Breast epithelium (tissue), 4 donors: ENCODE results near the gene HAGHL. TPM values are rescaled to one million over a fixed set of nuclear protein-coding genes. Genes with fewer than 3 reads are reported as not detected.
"Not testable (repeated sequence)": the region's sequence is repeated elsewhere in the genome, so short reads cannot be mapped to it uniquely, and the experiment has no call there.

ENCODE experiments used
- DNase-seq, 2 donors: peaks; one replicate each; pipeline ENCODE4 v3.0.0-alpha.2; 2019; ENCODE audit warnings: low spot score in 2 of 2
- H3K27ac ChIP-seq, 2 donors: fragments of 200-600 bp; sonication (generic) in 1 of 2; one replicate each; pipeline ENCODE4 v1.5.1; 2016 to 2019; ENCODE audit warnings: mild to moderate bottlenecking in 1 of 2
- H3K27me3 ChIP-seq, 2 donors: fragments of 200-600 bp; sonication (generic) in 1 of 2; one replicate each; pipeline versions ENCODE4 v1.5.1 to v1.6.0; 2017 to 2019; ENCODE audit warnings: control low read depth in 1 of 2, mild to moderate bottlenecking in 1 of 2
- H3K36me3 ChIP-seq: fragments of 200-600 bp; one replicate; pipeline ENCODE4 v1.5.1; 2019
- H3K4me1 ChIP-seq, 2 donors: fragments of 200-600 bp; sonication (generic); one replicate each; pipeline ENCODE4 v1.5.1; 2016 to 2019; ENCODE audit warnings: control low read depth in 1 of 2
- H3K4me3 ChIP-seq, 3 donors: fragments of 200-600 bp; sonication (generic); 1 replicate in 2 of 3; 2 replicates in 1 of 3; pipeline ENCODE4 v1.5.1; 2016 to 2019; ENCODE audit warnings: mild to moderate bottlenecking in 3 of 3, moderate library complexity in 2 of 3
- H3K9me3 ChIP-seq, 2 donors: fragments of 200-600 bp; sonication (generic) in 1 of 2; one replicate each; pipeline ENCODE4 v1.5.1; 2016 to 2019; ENCODE audit warnings: control low read depth in 1 of 2
- CTCF ChIP-seq, 3 donors: fragments of 450-650 bp; IDR thresholded peaks; one replicate each; pipeline ENCODE4 v1.5.1; 2016 to 2017; ENCODE audit warnings: antibody characterized with exemption in 3 of 3, mild to moderate bottlenecking in 3 of 3, moderate library complexity in 3 of 3
- POLR2A ChIP-seq: fragments of 450-650 bp; IDR thresholded peaks from one replicate; pipeline ENCODE4 v1.6.1; 2016; ENCODE audit warnings: antibody characterized with exemption, mild to moderate bottlenecking, moderate library complexity
- POLR2AphosphoS5 ChIP-seq, 3 donors: sonication (generic); formaldehyde crosslinking; IDR thresholded peaks; one replicate each; pipeline ENCODE4 v1.6.1; 2017; ENCODE audit warnings: antibody characterized with exemption in 3 of 3
- intact Hi-C: fragments of 100-400 bp; cut with DNase I; formaldehyde crosslinking; loops from one replicate; pipeline ENCODE4 v1.15.1; 2023; ENCODE audit warnings: low total_unique reads
- total RNA-seq, 3 donors: library from RNA; depleted of rRNA; stranded (reverse); fragments of >200 nt; gene quantifications; one replicate each; pipeline ENCODE4 v1.1.0, GENCODE V29; 2016

HAGHL gene
- total RNA-seq, 3 donors from 2014 or later: 4.3 to 7.5 (median 5.1) TPM

GRCh38 chr16:751152-752006 lies 24.5 kb downstream of the HAGHL start:
- H3K4me1 ChIP-seq: peaks cover 0 to 3% of the 10 kb centered on the region in 2 donors
- peak overlapping the region in 2 of 3 donors; percentile 5 to 27 for H3K4me3 ChIP-seq
- no peak for TF ChIP-seq POLR2AphosphoS5 (IDR thresholded peaks at IDR 0.05)
- no peak for TF ChIP-seq CTCF (IDR thresholded peaks at IDR 0.05)
- TF ChIP-seq POLR2A: no peak
- H3K36me3 ChIP-seq: no peaks in the 10 kb centered on the region
- no peaks in the 10 kb centered on the region for H3K9me3 ChIP-seq
- peak in 1 of 2 donors; percentile 80 for DNase-seq
- peak overlapping the region; percentile 65 to 79 for H3K27ac ChIP-seq
- H3K27me3 ChIP-seq: no peaks in the 10 kb centered on the region
- intact Hi-C loops: no loop called here

- intact Hi-C loops: no loop called here
- peak overlapping the region; percentile 50 to 65 for H3K27ac ChIP-seq
- no peaks in the 10 kb centered on the region for H3K27me3 ChIP-seq
- no peak for DNase-seq
- H3K4me3 ChIP-seq: peak overlapping the region in 2 of 3 donors; percentile 5 to 27
- TF ChIP-seq POLR2AphosphoS5 (IDR thresholded peaks at IDR 0.05): no peak
- TF ChIP-seq CTCF (IDR thresholded peaks at IDR 0.05): no peak
- TF ChIP-seq POLR2A: no peak
- H3K36me3 ChIP-seq: no peaks in the 10 kb centered on the region
- peaks cover 0 to 3% of the 10 kb centered on the region in 2 donors for H3K4me1 ChIP-seq
- no peaks in the 10 kb centered on the region for H3K9me3 ChIP-seq
Measured at GRCh38 chr16:752007-752312, 25.1 kb downstream of the HAGHL start.

GRCh38 chr16:754121-754607 lies 27.3 kb downstream of the HAGHL start:
- H3K36me3 ChIP-seq, DNase-seq, H3K9me3 ChIP-seq, intact Hi-C loops, H3K4me1 ChIP-seq, H3K27ac ChIP-seq, H3K27me3 ChIP-seq, H3K4me3 ChIP-seq: not testable (repeated sequence)

GRCh38 chr16:754656-755055 lies 27.8 kb downstream of the HAGHL start:
- Histone ChIP-seq H3K27me3 (no peaks in the 10 kb centered on the region), H3K4me3 (no peak overlapping the region), H3K4me1 (peaks cover 0 to 3% of the 10 kb centered on the region in 2 donors), H3K27ac (no peak overlapping the region), H3K9me3 (no peaks in the 10 kb centered on the region), H3K36me3 (no peaks in the 10 kb centered on the region)
- no peak for DNase-seq
- intact Hi-C loops: no loop called here
- TF ChIP-seq POLR2AphosphoS5 (IDR thresholded peaks at IDR 0.05): no peak
- TF ChIP-seq POLR2A: no peak
- TF ChIP-seq CTCF (IDR thresholded peaks at IDR 0.05): no peak

- Histone ChIP-seq H3K36me3 (no peaks in the 10 kb centered on the region), H3K4me3 (no peak overlapping the region), H3K9me3 (no peaks in the 10 kb centered on the region)
Measured at GRCh38 chr16:756428-756827, 29.5 kb downstream of the HAGHL start.

More at GRCh38 chr16:756428-756827, 29.5 kb downstream of the HAGHL start:
- DNase-seq: no peak
- intact Hi-C loops: no loop called here
- Histone ChIP-seq H3K4me1 (no peaks in the 10 kb centered on the region), H3K27me3 (peaks cover 0 to 6% of the 10 kb centered on the region in 2 donors), H3K27ac (no peak overlapping the region)
- TF ChIP-seq CTCF (IDR thresholded peaks at IDR 0.05): no peak
- TF ChIP-seq POLR2A: no peak
- no peak for TF ChIP-seq POLR2AphosphoS5 (IDR thresholded peaks at IDR 0.05)
